H1 (cell line): ENCODE data around the gene PSMB3. TPM values are rescaled to one million over a fixed set of nuclear protein-coding genes. Genes with fewer than 3 reads are reported as not detected.
A peak's percentile ranks its signal among the peaks of the same experiment; 100 is the strongest.

Experiments used
- CTCF ChIA-PET: fragments of 300-600 bp; sonication (Branson Sonifier 250); formaldehyde crosslinking; loops from one replicate; lab custom pipeline; 2021; ENCODE audit not compliant: partially characterized antibody; lab: Charles Lee
- POLR2A ChIA-PET: fragments of 300-600 bp; sonication (Branson Sonifier 250); formaldehyde crosslinking; loops from one replicate; lab custom pipeline; 2021; ENCODE audit warnings: inconsistent platforms; ENCODE audit not compliant: partially characterized antibody; lab: Charles Lee
- DNase-seq, 2 experiments: peaks; one replicate each; pipeline versions ENCODE4 v3.0.0 to v3.0.0-alpha.2; 2010 to 2022; ENCODE audit warnings: low spot score in 2 of 2, low read depth in 1 of 2, mixed read lengths in 1 of 2
- FAIRE-seq: peaks from 2 replicates; lab custom pipeline; 2011; peaks lifted over from hg19 to GRCh38; lab: Jason Lieb, UNC
- H2AFZ ChIP-seq: 2 replicates; pipeline ENCODE4 v1.8.1; 2012; ENCODE audit warnings: low read length, inconsistent platforms
- H2AK5ac ChIP-seq: 2 replicates; pipeline ENCODE4 v1.6.1; 2013; ENCODE audit warnings: low read depth, low read length
- H2BK120ac ChIP-seq: replicated peaks from 2 replicates; pipeline ENCODE3; 2013; ENCODE audit warnings: low read depth, low read length, inconsistent platforms
- H2BK12ac ChIP-seq: 2 replicates; pipeline ENCODE4 v1.6.1; 2013; ENCODE audit warnings: low read depth, low read length
- H2BK15ac ChIP-seq: 2 replicates; pipeline ENCODE4 v1.6.1; 2013; ENCODE audit warnings: low read length
- H2BK20ac ChIP-seq: 2 replicates; pipeline ENCODE4 v1.6.1; 2013; ENCODE audit warnings: low read length
- H2BK5ac ChIP-seq: 2 replicates; pipeline ENCODE4 v1.6.1; 2013; ENCODE audit warnings: low read depth, low read length
- H3K14ac ChIP-seq: 2 replicates; pipeline ENCODE4 v1.6.1; 2013; ENCODE audit warnings: inconsistent platforms; ENCODE audit not compliant: insufficient read length
- H3K18ac ChIP-seq: 2 replicates; pipeline ENCODE4 v1.6.1; 2013; ENCODE audit warnings: low read length; ENCODE audit errors: extremely low read depth
- H3K23ac ChIP-seq: 2 replicates; pipeline ENCODE4 v1.6.1; 2013; ENCODE audit warnings: inconsistent platforms; ENCODE audit not compliant: insufficient read length
- H3K23me2 ChIP-seq: 2 replicates; pipeline ENCODE4 v1.6.1; 2013; ENCODE audit warnings: low read depth, low read length
- H3K27ac ChIP-seq: 2 replicates; pipeline ENCODE4 v1.6.1; 2011; ENCODE audit warnings: low read depth, low read length, inconsistent platforms
- H3K27me3 ChIP-seq, 4 experiments: replicated peaks in 1 of 4; 1 replicate in 1 of 4; 2 replicates in 3 of 4; pipeline versions ENCODE4 v1.6.1 to v1.8.1; 2011 to 2013; ENCODE audit warnings: low read length in 3 of 4, mild to moderate bottlenecking in 3 of 4, inconsistent platforms in 2 of 4, mixed read lengths in 2 of 4, moderate library complexity in 1 of 4; ENCODE audit not compliant: control insufficient read depth in 3 of 4, insufficient read depth in 3 of 4; ENCODE audit errors: extremely low read depth in 1 of 4
- H3K36me3 ChIP-seq, 4 experiments: 2 replicates each; pipeline versions ENCODE4 v1.6.1 to v1.8.1; 2011 to 2013; ENCODE audit warnings: mild to moderate bottlenecking in 4 of 4, low read length in 3 of 4, moderate library complexity in 2 of 4, control low read depth in 1 of 4, inconsistent platforms in 1 of 4; ENCODE audit not compliant: insufficient read depth in 4 of 4, control insufficient read depth in 2 of 4
- H3K4ac ChIP-seq: replicated peaks from 2 replicates; pipeline ENCODE3; 2013; ENCODE audit warnings: low read length, low read depth, mixed read lengths, inconsistent platforms; ENCODE audit not compliant: insufficient read length
- H3K4me1 ChIP-seq, 4 experiments: replicated peaks in 1 of 4; 1 replicate in 1 of 4; 2 replicates in 3 of 4; pipeline versions ENCODE4 v1.6.1 to v1.8.1; 2011 to 2013; ENCODE audit warnings: low read length in 3 of 4, inconsistent platforms in 2 of 4, mixed read lengths in 1 of 4; ENCODE audit not compliant: insufficient read depth in 4 of 4, control insufficient read depth in 3 of 4
- H3K4me2 ChIP-seq, 2 experiments: 2 replicates each; pipeline versions ENCODE4 v1.6.1 to v1.8.1; 2011 to 2013; ENCODE audit warnings: low read depth in 2 of 2, low read length in 2 of 2, control low read depth in 1 of 2, inconsistent platforms in 1 of 2, mild to moderate bottlenecking in 1 of 2; ENCODE audit not compliant: insufficient read depth in 1 of 2
- H3K4me3 ChIP-seq, 4 experiments: fragments of 200-600, 300-600 bp in 1 of 4; sonication (generic), shearing (Covaris generic), sonication (Bioruptor Twin) in 1 of 4; 2 replicates each; pipeline versions ENCODE4 v1.5.1 to v1.8.1; 2011 to 2016; ENCODE audit warnings: low read length in 4 of 4, low read depth in 3 of 4, control low read depth in 2 of 4, inconsistent platforms in 2 of 4, mild to moderate bottlenecking in 2 of 4, mixed read lengths in 1 of 4, moderate library complexity in 1 of 4; ENCODE audit not compliant: insufficient read depth in 2 of 4; ENCODE audit errors: extremely low read depth in 1 of 4
- H3K56ac ChIP-seq: replicated peaks from 2 replicates; pipeline ENCODE3; 2013; ENCODE audit warnings: low read depth, mild to moderate bottlenecking, mixed read lengths, low read length, inconsistent platforms; ENCODE audit not compliant: insufficient read length
- H3K79me1 ChIP-seq: 2 replicates; pipeline ENCODE4 v1.6.1; 2013; ENCODE audit warnings: low read depth, low read length, control low read depth
- H3K79me2 ChIP-seq, 2 experiments: 2 replicates each; pipeline versions ENCODE4 v1.6.1 to v1.8.1; 2012 to 2013; ENCODE audit warnings: low read length in 2 of 2, mild to moderate bottlenecking in 2 of 2, inconsistent platforms in 1 of 2; ENCODE audit not compliant: insufficient read depth in 2 of 2, control insufficient read depth in 1 of 2
- H3K9ac ChIP-seq, 4 experiments: replicated peaks in 1 of 4; 1 replicate in 1 of 4; 2 replicates in 3 of 4; pipeline versions ENCODE4 v1.6.1 to v1.8.1; 2011 to 2013; ENCODE audit warnings: low read depth in 3 of 4, low read length in 3 of 4, control low read depth in 2 of 4, mild to moderate bottlenecking in 2 of 4, moderate library complexity in 2 of 4, inconsistent platforms in 1 of 4; ENCODE audit errors: extremely low read depth in 1 of 4
- H3K9me3 ChIP-seq, 2 experiments: 2 replicates each; pipeline versions ENCODE4 v1.6.1 to v1.8.1; 2012 to 2013; ENCODE audit warnings: mild to moderate bottlenecking in 2 of 2, moderate library complexity in 2 of 2, control low read depth in 1 of 2, inconsistent platforms in 1 of 2, low read depth in 1 of 2, low read length in 1 of 2, mixed read lengths in 1 of 2; ENCODE audit not compliant: insufficient read depth in 2 of 2
- H4K20me1 ChIP-seq, 2 experiments: replicated peaks in 1 of 2; 2 replicates each; pipeline versions ENCODE3 to v1.8.1; 2011 to 2013; ENCODE audit warnings: inconsistent platforms in 2 of 2, low read length in 2 of 2, mild to moderate bottlenecking in 1 of 2; ENCODE audit not compliant: insufficient read depth in 2 of 2, control insufficient read depth in 1 of 2
- H4K5ac ChIP-seq: 2 replicates; pipeline ENCODE4 v1.6.1; 2013; ENCODE audit warnings: low read length, low read depth, mixed read lengths, inconsistent platforms; ENCODE audit not compliant: insufficient read length
- H4K8ac ChIP-seq: 2 replicates; pipeline ENCODE4 v1.8.0; 2013; ENCODE audit warnings: mild to moderate bottlenecking, moderate library complexity, low read length, inconsistent platforms; ENCODE audit not compliant: insufficient read depth; ENCODE audit errors: extremely low read depth
- H4K91ac ChIP-seq: replicated peaks from 2 replicates; pipeline ENCODE3; 2013; ENCODE audit warnings: low read length, mixed read lengths, inconsistent platforms; ENCODE audit not compliant: insufficient read length
- CTBP2 ChIP-seq: IDR thresholded peaks from 2 replicates; pipeline ENCODE4 v1.7.0; 2011; ENCODE audit warnings: borderline replicate concordance, mild to moderate bottlenecking, moderate library complexity, mixed read lengths, low read length; ENCODE audit not compliant: insufficient read depth, insufficient read length
- CTCF ChIP-seq, 3 experiments: IDR thresholded peaks; 1 replicate in 2 of 3; 2 replicates in 1 of 3; pipeline versions ENCODE4 v1.5.1 to v1.6.1; 2011; ENCODE audit warnings: low read length in 3 of 3, mild to moderate bottlenecking in 3 of 3, inconsistent platforms in 2 of 3, low read depth in 1 of 3, moderate library complexity in 1 of 3; ENCODE audit not compliant: insufficient read depth in 1 of 3; ENCODE audit errors: control extremely low read depth in 1 of 3
- E2F6 ChIP-seq: IDR thresholded peaks from 2 replicates; pipeline ENCODE4 v1.6.1; 2012; ENCODE audit warnings: inconsistent platforms
- MAX ChIP-seq: IDR thresholded peaks from 2 replicates; pipeline ENCODE4 v1.6.1; 2012; ENCODE audit warnings: inconsistent platforms
- RFX5 ChIP-seq: IDR thresholded peaks from 2 replicates; pipeline ENCODE4 v1.6.1; 2011; ENCODE audit warnings: low read depth, low read length, improper control_type of control experiment, borderline replicate concordance
- WGBS, 2 experiments: shearing (Covaris generic) in 1 of 2; methylation state at CpG; one replicate each; pipeline versions ENCODE4 v1.1.6 to v1.1.7; 2013 to 2015; ENCODE audit warnings: low lambda C conversion rate in 2 of 2, mixed read lengths in 2 of 2, inconsistent platforms in 1 of 2, low coverage in 1 of 2, missing lambda C conversion rate in 1 of 2; ENCODE audit not compliant: insufficient replicate concordance in 2 of 2, insufficient coverage in 1 of 2, insufficient read length in 1 of 2; ENCODE audit errors: extremely low coverage in 1 of 2, missing lambda C conversion rate in 1 of 2; 5-methylcytosine and 5-hydroxymethylcytosine counted together
- polyA plus RNA-seq, 7 experiments: library from polyadenylated mRNA; depleted of rRNA in 3 of 7; stranded (reverse) in 5 of 7; unstranded in 2 of 7; fragments of >200 nt in 5 of 7; fragments of 200-250 nt in 2 of 7; gene quantifications; 1 replicate in 5 of 7; 2 replicates in 1 of 7; 4 replicates in 1 of 7; pipeline versions ENCODE4 v1.2.1 to v1.2.3, GENCODE V29; 2011 to 2013; ENCODE audit warnings: missing spikeins in 2 of 7, mixed read lengths in 2 of 7
- total RNA-seq: library from RNA; stranded (reverse); fragmentation: NEBNext Ultra II Directional; extraction: Animal tissue kit (Norgen Biotek cat#: 25700); gene quantifications from 2 replicates; pipeline ENCODE4 v1.2.1, GENCODE V29; 2021

Gene PSMB3
- total and polyA plus RNA-seq, 2 of the 8 experiments (the other 6 are each of a cell fraction or from before 2014, with no cell fraction given): 291 to 914 TPM

- Histone ChIP-seq H3K4me3 (peak overlapping the region; percentile 46 to 76 (median 60); a peak in 7 of 8 replicates), H3K9me3 (no peaks in the 10 kb centered on the region), H3K4ac (no peak overlapping the region), H2AFZ (no peak overlapping the region), H3K56ac (no peak overlapping the region), H2BK20ac (no peak overlapping the region), H2AK5ac (no peak overlapping the region; the same call in 1 of the 2 replicates), H3K4me2 (peak overlapping the region; percentile 79 to 81), H3K4me1 (peaks cover 7 to 40% (median 29%) of the 10 kb centered on the region in 4 experiments), H3K27ac (no peak overlapping the region), H4K5ac (no peak overlapping the region), H4K8ac (no peak overlapping the region; the same call in 1 of the 2 replicates), H4K20me1 (peaks cover 5 to 11% of the 10 kb centered on the region in 2 experiments), H2BK5ac (0 out of 2 replicates have a peak overlapping the region, but pooled peaks have one; percentile 60), H3K27me3 (peaks cover 15 to 62% (median 48%) of the 10 kb centered on the region in 4 experiments), H3K23me2 (peaks cover 28% of the 10 kb centered on the region), H3K79me2 (no peaks in the 10 kb centered on the region), H2BK15ac (peak overlapping the region; percentile 88), H3K36me3 (no peaks in the 10 kb centered on the region), H2BK12ac (peak overlapping the region; percentile 90; the same call in 1 of the 2 replicates), H3K9ac (no peak overlapping the region), H3K18ac (peak overlapping the region; percentile 71; the same call in 1 of the 2 replicates), H3K23ac (no peak overlapping the region), H3K14ac (no peak overlapping the region), H4K91ac (no peak overlapping the region), H3K79me1 (no peaks in the 10 kb centered on the region), H2BK120ac (no peak overlapping the region)
- POLR2A ChIA-PET: interaction anchor here (0.5 to 4.5 kb wide), 13 partner anchors 9 to 96 kb away, joined by 3 to 38 read pairs (median 3); partner anchors contain the start of genes EPOP and PSMB3
- FAIRE-seq (no peak), DNase-seq (peak in 1 of 2 experiments; percentile 54)
- no peak for TF ChIP-seq MAX
- 0 out of 2 replicates have a peak, but pooled peaks have one; percentile 8 for TF ChIP-seq E2F6
- TF ChIP-seq CTCF (IDR thresholded peaks at IDR 0.05; ENCODE audit: control extremely low read depth in 1 of 3, insufficient read depth in 1 of 3, low read depth in 1 of 3, low read length in 3 of 3): no peak
- peak; percentile 68 for TF ChIP-seq CTBP2
- TF ChIP-seq RFX5: no peak
- CTCF ChIA-PET: interaction anchor here (0.6 to 3.4 kb wide), 13 partner anchors 9 to 269 kb away, joined by 3 to 30 read pairs (median 4); partner anchors contain the start of gene EPOP
- WGBS, 2 experiments: 9% methylated on average over 20 of the region's 20 CpGs; no CpG with 5 or more reads in 1 of the 2 experiments
Observed at GRCh38 chr17:38706505-38707216, 45.9 kb upstream of the PSMB3 start.
